PC-3 (cell line): ENCODE data around the gene B3GALNT1.

ENCODE experiments used
- CTCF ChIP-seq: fragments of 300-600 bp; sonication (generic); conservative IDR thresholded peaks from 2 replicates; pipeline ENCODE4 v1.5.1; 2017; ENCODE audit warnings: antibody characterized with exemption, low read depth, mild to moderate bottlenecking, low read length
- EZH2 ChIP-seq: fragments of 300-600 bp; sonication (generic); IDR thresholded peaks from one replicate; pipeline ENCODE4 v1.6.1; 2017; ENCODE audit warnings: antibody characterized with exemption, mild to moderate bottlenecking, low read length; ENCODE audit not compliant: unreplicated experiment

DNA sequence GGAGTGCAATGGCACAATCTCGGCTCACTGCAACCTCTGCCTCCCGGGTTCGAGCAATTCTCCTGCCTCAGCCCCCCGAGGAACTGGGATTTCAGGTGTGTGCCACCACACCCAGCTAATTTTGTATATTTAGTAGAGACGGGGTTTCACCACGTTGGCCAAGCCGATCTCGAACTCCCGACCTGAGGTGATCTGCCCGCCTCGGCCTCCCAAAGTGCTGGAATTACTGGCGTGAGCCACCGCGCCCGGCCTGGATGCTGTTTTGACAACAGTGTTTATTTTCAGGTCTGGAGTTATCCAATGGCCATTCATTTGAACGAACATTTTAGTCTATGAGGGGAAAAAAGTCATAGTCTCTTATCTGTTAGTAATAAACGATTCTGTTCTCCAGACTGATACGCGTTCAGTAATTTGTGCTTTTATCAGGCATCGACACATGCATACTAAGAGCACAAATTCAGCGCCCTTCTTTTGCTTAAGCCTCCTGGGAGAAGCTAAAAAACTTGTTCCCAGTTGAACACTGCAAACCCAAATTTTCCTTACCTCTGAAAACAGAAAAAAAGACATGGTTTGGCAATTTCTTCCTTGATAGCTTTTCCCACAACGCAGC, 1.3 kb downstream of the B3GALNT1 start:
- no peak for TF ChIP-seq CTCF
- TF ChIP-seq EZH2, result no peak
